DMS153 (cell line): ENCODE data around the gene HHIPL1.

Source experiments
- DNase-seq: peaks from one replicate; lab custom pipeline; 2025; lab: John Stamatoyannopoulos, UW

Gene HHIPL1

DNA sequence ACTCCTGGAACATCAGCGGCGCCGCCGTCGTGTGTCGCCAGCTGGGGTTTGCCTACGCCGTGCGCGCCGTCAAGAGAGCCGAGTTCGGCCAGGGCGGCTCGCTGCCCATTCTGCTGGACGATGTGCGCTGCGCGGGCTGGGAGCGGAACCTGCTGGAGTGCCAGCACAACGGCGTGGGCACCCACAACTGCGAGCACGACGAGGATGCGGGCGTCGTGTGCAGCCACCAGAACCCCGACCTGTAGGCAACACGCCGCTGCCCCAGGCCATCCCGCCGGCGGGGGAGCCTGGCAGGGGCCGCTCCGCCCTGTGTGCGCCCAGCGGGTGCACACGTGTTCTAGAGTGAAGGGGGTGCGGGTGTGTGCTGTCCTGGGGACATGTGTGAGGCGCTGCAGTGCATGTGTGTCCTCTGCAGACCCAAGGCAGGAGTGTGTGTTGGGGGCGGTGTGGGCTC lies 30.5 kb downstream of the HHIPL1 start:
- DNase-seq, result no peak

- no peak for DNase-seq
These were observed 31.0 kb downstream of the HHIPL1 start for GRCh38 chr14:99675951-99676350.

DNA sequence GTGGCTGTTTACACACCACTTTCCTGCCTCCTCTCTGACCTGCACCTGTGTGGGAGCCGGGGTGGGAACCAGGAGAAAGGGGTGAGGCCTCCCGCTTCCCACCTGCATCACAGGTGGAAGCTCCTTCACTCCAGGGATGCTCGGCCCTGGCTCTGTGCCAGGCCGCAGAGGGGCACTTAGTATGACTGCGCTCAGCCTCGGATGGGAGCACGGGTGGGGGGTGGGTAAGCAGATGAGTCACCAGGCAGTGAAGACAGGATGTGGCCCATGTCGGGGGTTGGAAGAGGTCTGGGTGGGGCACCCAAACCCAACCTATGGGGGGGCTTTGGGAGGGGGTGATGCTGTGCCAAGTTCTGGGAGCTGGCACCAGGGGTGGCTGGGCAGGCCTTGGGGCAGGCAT lies 31.7 kb downstream of the HHIPL1 start:
- no peak for DNase-seq

- no peak for DNase-seq
These were observed 32.6 kb downstream of the HHIPL1 start for GRCh38 chr14:99677231-99678140.

DNA sequence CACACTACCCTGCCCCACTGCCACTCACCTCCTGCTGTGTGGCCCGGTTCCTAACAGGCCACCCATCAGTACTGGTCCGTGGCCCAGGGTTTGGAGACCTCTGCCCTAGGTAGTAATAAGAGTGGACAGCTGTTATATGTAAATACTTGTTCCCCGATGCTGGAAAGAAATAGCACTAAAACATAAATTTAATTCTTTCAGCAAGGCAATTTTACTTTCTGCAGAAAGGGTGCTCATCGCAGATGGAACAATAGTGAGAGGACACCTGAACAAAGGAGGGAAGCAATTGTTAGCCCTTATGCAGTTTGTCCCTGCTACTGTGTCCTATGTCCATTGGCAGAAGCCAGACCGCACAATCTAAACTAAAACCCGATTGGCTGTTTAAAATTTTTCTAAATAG lies 33.3 kb downstream of the HHIPL1 start:
- no peak for DNase-seq

DNA sequence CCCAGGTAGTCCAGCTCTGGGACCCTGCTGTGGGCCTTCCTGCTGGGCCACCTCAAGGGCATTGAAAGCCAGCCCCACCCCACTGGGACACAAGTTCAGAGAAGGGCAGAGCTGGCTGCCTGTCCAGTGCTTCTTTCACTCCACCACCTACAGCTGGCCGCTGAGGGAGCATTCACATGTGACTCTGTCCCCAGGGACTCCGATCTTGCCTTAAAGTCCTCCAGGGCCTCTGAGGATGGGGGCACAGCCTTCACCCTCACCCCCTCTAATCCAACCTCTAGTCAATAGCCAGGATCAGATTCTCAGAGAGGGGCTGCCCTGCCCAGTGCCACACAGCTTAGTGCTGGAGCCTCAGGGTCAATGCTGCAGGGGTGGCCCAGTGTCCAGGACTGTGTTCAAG lies 34.2 kb downstream of the HHIPL1 start:
- DNase-seq, result no peak

DNA sequence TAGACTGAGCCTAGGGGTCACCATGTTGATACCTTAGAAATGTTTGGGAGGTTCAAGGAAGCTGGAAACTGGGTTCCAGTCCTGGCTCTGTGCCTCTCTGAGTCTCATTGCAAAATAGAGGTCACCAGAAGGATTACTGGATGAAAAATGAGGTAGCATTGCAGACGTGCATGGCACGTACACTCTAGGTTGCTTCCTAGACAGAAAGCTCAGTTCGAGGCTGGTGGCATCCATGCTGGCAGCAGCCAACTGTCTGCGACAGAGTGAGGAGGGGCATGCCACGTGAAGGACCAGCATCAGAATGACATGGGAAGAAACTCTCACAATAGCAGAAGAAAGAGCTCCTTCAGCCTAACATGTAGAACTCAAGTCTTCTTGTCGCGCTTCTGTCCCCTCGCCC lies 34.6 kb downstream of the HHIPL1 start:
- no peak for DNase-seq

- no peak for DNase-seq
These were observed 35.1 kb downstream of the HHIPL1 start for GRCh38 chr14:99679996-99680395.

DNA sequence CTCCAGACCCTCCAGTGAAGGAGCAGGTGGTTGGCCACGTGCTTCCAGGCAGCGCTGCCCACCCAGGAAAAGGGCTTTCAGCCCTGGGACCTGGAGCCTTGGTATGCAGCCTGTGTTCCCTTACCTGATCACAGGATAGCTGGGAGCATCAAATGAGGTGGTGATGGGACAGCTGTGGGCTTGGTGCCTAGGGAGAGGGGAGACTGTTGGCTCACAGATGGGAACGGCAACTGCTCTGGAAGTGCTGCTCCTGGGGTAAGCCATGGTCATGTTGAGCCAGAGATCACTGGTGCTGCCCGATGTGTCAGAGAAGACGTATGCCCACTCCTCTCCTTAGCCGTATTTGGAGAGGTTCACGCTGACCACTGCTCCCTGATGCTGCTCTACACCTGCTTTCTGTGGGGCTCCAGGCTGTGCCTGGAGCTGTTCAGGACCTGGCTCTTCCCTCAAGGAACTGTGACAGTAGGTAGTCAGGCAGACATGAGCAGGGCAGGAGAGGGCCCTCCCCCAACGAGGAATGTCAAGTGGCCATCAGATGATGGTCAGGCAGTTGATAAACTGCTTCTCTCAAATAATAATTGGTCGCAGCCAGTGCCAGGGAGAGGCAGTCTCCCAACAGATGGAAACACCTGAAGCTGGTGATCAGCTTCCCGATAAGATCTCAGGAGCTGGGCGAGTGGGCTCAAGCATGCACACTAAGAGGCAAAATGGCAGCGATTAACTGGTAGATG lies 36.3 kb downstream of the HHIPL1 start:
- DNase-seq, result no peak

DNA sequence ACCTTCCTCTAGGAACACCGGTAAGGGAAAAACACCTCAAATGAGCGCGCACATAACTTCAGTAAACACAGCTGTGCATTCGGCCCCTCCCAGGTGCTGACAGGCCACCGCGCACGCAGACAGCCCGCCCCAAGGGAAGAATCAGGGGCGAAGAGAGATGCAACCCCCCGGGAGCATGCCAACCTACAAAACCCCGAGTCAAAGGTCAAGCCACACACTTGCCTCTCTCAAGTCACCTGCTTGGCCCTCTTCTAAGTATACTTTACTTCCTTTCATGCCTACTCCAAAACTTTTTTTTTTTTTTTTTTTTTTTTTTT lies 36.9 kb downstream of the HHIPL1 start:
- DNase-seq, result no peak

GRCh38 chr14:99682809-99683618 lies 38.1 kb downstream of the HHIPL1 start:
- DNase-seq, result no peak

- peak; percentile 88 for DNase-seq
These were observed 38.9 kb downstream of the HHIPL1 start, which contains the start of gene CYP46A1 for GRCh38 chr14:99683619-99684409. CYP46A1 (plus strand) TSS chr14:99684298; CDS start chr14:99684418, 120 bp downstream.

DNA sequence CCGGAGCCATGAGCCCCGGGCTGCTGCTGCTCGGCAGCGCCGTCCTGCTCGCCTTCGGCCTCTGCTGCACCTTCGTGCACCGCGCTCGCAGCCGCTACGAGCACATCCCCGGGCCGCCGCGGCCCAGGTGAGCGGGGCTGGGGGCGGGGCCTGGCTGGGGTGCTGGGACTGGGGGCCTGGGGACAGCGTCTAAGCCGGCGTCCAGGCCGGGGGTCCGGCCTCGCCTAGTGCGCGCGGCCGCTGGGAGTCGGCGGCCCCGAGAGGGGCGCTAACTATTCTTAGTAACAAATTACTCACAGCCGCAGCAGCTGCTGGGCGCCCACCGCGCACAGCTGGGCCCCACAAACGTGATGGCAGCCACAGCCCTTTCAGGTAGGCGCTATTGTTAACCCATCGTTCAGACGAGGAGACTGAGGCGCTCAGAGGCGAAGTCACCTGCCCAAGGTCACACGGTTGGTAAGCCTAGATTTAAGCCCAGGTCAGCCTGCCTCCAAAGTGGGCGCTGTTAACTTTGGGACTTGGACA lies 39.5 kb downstream of the HHIPL1 start:
- DNase-seq, result no peak

- DNase-seq, result no peak
These were observed 40.2 kb downstream of the HHIPL1 start for GRCh38 chr14:99685151-99685591.

DNA sequence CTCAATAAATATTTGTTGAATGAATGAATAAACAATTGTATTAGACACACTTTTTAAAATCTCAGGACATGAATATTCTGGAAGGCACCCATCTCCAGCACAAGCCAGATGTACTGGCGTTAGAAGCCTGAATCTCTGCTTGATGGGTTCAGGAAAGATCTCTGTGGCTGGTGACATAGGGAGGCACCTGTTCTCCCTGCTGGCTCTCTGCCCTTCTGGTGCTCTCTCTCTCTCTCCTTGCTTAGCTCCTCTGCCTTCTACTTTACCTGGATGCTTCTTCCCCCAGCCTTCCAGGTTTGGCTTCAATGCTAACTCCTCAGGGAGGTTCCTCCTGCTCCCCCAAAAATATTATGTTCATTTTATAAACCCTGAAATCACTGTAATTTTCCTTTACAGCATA lies 40.7 kb downstream of the HHIPL1 start:
- DNase-seq, result no peak

DNA sequence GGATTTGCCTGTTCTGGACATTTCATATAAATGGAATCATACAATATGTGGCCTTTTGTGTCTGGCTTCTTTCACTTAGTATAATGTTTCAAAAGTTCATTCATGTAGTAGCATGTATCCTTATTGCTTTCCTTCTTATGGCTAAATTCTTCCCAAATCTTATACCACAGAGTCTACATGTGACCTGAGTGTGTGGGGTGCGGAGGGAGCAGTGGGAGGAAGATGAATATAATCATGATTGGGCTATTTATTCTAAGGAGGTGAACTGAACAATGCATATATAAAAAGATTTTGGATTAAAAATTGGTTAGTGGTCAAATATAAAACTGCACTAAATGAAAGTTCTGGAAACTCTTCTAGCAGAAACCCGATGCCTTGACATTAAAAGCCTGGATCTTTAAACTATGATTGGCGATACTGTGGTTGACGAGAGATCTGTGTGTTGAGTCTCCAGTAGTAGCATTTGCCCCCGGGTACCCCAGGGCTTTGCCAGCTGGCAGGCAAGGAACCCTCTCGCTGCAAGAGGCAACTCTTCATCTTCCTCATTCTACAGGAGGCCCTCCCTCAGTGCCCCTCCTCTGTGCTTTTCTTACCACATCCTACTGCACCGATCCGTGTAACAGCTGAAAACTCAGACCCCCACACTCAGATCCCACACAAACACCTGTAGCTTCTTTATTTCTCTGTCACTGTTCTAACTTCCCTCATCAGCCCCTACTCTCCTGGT lies 41.8 kb downstream of the HHIPL1 start:
- DNase-seq, result no peak

GRCh38 chr14:99687284-99688209 lies 42.6 kb downstream of the HHIPL1 start:
- no peak for DNase-seq

DNA sequence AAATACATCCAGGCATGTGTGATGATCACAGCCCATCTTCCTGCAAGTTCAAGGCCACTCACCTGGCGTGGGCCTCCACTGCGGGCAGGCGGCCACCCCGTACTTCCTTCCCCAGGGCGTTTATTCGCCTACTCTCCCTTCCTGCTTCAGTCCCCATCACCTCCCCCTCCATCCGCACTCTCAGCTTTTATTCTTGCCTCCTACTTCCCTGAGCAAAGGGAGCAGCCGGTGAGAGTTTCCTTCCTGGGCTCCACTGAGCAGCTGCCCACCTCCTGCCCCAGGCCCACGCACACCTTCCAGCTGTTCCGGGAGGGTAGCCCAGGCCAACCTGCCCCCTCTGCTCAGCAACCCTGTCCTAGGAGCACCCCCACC lies 43.3 kb downstream of the HHIPL1 start:
- DNase-seq, result no peak

GRCh38 chr14:99688629-99689028 lies 43.7 kb downstream of the HHIPL1 start:
- DNase-seq, result no peak
